HG03565 (cell line): Measurements from ENCODE around the gene CCDC71.

ENCODE experiments used
- ATAC-seq: cut with Tn5 transposase; IDR thresholded peaks from one replicate; pipeline ENCODE4 v1.9.1; 2021; ENCODE audit warnings: mild to moderate bottlenecking, moderate library complexity; ENCODE audit not compliant: unreplicated experiment

CCDC71 gene

GRCh38 chr3:49132073-49132436 lies 34.1 kb downstream of the CCDC71 start:
- ATAC-seq: no peak

DNA sequence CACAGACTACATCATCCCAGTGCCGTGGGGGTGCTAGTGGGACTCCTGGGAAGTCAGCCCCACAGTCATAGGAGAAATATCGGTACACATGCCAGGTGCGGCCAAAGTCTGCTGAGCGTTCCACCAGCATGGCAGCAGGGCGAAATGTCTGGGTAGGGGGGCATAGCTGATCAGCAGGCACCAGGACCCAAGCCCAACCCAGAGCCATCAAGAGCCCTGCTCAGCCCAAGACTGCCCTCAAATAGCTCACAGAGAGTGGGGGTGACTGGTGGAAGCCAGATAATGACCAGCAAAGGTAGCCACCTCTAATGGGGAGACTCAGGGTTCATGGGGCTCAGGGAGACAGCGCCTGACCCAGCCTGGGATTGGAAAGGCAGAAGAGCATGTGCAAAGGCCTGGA lies 34.6 kb downstream of the CCDC71 start:
- ATAC-seq: no peak

DNA sequence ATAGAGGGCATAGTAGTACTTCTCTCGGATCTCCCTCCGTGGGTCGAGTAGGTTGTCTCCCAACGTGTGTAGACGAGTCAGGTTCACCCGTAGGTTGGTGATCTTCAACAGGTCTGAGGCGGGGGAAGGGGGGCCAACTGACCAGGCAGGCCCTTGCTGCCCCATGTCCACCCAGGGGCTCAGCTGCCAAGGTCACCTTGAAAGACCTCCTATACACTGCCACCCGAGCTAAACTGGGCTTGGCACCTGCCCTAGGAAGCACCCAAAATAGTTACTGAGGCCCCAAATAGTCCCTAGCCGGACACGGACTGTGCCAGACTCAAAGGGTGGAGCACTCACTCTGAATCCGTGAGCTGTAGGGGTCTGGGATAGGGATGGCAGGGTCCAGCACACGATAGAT lies 35.1 kb downstream of the CCDC71 start:
- ATAC-seq: no peak

DNA sequence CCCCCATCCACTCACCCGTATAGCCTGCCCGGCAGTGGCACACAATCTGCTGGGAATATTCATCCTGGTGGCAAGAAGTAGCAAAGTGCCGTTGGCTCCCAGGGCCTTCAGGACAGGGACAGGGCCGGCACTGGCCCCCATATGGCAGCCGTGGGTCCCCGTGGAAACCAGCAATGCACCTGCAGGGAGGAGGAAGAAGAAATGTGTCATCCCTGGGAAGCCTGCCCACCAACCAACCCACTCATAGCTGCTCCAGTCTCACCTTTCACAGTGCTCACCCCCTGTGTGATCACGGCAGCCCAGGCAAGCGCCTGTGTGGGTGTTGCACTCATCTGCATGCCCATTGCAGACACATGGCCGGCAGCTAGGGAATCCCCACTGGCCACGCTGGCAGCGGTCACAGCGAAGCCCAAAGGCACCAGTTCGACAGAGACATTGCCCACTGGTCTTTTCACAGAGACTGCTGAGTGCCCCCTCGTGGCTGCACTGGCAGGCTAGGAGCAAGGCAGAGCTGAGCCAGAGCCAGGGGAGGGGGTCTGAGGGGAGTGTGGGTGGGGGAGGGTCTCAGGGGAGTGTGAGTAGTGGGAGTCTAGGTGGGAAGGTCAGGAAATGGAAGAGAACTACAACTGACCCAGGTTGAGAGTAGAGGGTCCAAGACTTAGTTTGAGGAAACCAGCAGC lies 41.0 kb downstream of the CCDC71 start:
- ATAC-seq: no peak

DNA sequence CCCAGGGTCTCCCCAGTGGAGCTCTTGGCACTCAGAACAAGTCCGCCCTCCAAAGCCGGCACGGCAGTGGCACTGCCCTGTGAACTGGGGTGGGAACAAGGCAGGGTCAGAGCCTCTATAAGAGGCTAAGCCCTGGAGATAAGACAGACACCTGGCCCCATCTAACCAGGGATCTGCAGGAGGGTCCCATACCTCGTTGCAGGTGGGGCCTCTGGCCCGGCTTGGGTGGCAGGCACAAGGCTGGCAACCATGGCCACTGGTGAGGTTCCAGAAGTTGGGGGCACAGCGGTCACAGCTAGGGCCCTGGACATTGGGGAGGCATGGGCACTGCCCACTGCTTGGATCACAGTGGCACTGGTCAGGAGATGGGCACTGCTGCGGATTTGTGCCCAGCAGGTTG lies 41.9 kb downstream of the CCDC71 start:
- ATAC-seq: no peak

DNA sequence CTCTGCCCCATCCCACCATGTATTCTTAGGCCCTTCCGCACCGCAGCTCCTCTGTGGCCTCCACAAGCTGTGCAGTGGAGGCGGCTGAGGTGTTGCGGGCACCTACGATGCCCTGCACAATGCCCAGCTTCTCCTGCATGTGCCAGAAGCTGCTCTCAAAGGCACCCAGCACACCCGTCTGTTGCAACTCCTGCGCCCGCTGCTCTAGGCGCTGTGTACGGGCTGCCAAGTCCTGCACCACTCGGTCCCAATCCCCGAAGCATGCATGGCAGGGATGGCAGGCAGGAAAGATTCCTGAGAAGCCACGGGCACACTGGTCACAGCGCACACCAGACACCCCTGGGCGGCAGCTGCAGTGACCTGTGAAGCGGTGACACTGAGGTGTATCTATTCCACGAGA lies 42.4 kb downstream of the CCDC71 start:
- no peak for ATAC-seq

DNA sequence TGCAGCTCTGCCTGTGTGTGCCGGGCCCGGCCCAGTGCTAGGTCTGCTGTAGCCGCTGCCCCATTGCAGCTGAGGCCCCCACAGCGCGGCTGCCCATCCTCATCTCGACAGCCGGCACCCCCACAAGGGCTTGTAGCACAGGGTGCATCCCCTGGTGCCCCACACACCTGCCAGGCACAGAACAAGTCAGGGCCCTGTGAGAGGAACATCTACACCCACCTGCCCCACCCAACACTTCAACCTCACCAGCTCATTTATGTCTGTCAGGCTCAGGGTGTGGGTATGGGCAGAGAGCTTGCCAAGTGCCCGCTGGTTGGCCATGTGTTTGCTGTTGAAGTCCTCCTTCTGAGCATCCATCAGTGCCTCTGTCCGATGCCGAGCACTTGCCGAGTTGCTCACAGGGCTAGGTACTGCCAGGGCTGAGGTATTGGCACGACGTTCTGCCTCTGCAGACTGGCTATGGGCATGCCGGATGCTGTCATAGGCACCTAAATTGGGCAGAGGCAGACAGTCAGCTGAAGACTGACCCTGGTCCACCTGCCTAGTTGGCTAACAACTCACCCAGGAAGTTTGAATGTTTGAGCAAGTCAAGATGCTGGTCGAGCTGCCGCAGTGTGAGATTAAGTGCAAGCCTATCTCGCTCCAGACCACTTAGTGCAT lies 43.1 kb downstream of the CCDC71 start:
- no peak for ATAC-seq

DNA sequence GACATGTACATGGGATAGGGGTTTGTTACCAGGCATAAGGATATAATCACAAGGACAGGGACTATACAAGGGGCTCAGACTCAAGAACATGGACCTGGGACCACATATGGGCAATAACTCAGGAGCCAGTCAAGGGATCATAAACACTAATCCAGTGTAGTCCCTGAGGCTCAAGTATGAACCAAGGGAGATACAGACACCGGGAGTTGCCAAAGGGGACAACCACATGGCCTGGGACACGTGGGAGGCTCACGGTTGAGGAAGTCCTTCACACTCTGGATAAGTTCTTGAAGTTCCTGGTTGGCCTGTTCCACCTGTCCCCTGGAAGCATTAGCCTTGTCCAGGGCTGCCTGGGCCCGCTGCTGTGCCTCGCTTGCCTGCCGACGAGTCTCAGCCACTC lies 43.7 kb downstream of the CCDC71 start:
- no peak for ATAC-seq

DNA sequence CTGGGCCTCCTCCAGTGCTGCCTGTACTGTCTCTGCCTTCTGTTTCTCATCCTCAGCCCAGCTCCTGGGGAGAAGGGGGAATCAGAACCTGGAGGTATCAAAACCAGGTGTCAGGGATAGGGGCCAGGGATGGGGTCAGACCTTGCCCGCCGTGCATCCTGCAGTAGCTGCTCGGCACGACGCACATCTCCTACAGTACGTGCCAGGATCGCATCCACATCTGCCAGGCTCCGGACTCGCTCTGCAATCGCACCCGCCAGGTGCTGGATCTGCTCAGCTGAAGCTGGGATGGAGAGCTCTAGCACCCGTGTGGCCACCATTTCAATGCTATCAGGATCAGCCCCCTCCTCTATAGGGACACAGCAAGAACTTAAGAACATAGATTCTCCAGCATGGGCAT lies 44.1 kb downstream of the CCDC71 start:
- no peak for ATAC-seq

- ATAC-seq: no peak
These were observed 44.9 kb downstream of the CCDC71 start for GRCh38 chr3:49121132-49121736.

- peak; percentile 73 for ATAC-seq
These were observed 45.5 kb downstream of the CCDC71 start, which contains the start of gene USP19 for GRCh38 chr3:49120438-49121131. Gene USP19 (minus strand): TSS chr3:49120823. CDS start chr3:49119145, 1,678 bp downstream.

DNA sequence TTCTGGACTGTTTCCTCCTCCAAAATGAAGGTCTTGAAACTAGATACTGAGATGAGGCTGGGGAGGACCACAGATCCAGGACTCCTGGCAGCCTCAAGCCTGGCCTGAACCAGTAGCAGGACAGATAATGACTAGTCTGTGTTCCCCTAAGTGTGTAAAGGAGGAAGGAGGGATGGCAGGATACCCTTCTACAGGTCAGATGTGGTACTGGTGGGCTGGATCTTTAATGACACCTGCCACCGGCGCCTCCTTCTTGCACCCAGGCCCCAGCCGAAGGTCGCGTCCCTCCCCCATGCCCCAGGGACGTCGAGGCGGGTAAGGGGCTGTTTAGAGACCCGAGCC lies 46.1 kb downstream of the CCDC71 start:
- no peak for ATAC-seq

DNA sequence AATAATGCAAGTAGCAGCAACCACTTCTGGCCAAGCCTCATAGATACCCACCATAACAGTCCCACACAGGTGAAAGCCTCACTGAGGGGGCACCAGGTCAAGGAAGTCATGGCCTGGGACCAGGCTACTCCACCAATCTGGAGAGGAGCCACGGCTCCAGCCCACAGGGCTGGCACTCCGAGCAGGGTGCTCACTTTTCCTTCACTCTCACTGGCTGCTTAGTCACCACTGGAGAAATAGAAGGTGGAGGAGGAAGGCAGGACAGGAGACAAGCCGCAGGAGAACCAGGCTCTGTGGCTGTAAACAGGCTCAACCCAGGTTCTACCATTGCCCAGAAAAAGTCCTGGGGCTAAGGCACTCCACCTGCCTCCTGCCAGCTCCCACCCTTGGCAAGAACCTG lies 46.7 kb downstream of the CCDC71 start:
- no peak for ATAC-seq

DNA sequence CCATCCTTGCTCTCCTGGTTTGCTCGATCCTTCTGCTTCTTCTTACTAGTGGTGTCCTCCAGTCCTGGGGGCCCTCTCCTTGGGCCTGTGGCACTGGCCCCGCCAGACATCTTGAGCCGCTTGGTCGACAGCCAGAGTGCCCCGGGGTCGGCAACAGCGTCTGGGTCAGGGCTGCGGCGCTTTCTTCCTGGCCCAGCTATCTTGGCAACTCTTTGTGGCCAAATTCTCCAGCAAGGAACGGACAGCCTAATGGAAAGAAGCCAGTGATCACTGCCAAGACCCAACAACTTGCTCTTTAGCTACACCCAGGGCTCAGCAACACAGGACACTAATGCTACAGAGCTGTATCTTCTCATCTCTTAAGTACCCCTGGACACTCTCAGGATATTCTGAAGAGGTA lies 47.1 kb downstream of the CCDC71 start:
- ATAC-seq: no peak
